GM18870 (cell line): ENCODE measurements around the gene ITPR1.

Experiments used
- ATAC-seq: cut with Tn5 transposase; IDR thresholded peaks from one replicate; pipeline ENCODE4 v1.9.1; 2021; ENCODE audit warnings: moderate library complexity; ENCODE audit not compliant: unreplicated experiment

The ITPR1 gene

GRCh38 chr3:4529876-4530588 lies 36.9 kb downstream of the ITPR1 start:
- no peak for ATAC-seq

GRCh38 chr3:4531478-4532025 lies 38.4 kb downstream of the ITPR1 start:
- no peak for ATAC-seq

GRCh38 chr3:4532535-4533112 lies 39.5 kb downstream of the ITPR1 start:
- no peak for ATAC-seq

- ATAC-seq: no peak
Observed at GRCh38 chr3:4533489-4534443, 40.6 kb downstream of the ITPR1 start.

GRCh38 chr3:4534906-4535305 lies 41.8 kb downstream of the ITPR1 start:
- no peak for ATAC-seq

- ATAC-seq: no peak
Observed at GRCh38 chr3:4536260-4536659, 43.1 kb downstream of the ITPR1 start.

- ATAC-seq: no peak
Observed at GRCh38 chr3:4540267-4540666, 47.1 kb downstream of the ITPR1 start.

GRCh38 chr3:4543110-4543509 lies 50.0 kb downstream of the ITPR1 start:
- no peak for ATAC-seq

- ATAC-seq: no peak
Observed at GRCh38 chr3:4546346-4547178, 53.4 kb downstream of the ITPR1 start.

- ATAC-seq: no peak
Observed at GRCh38 chr3:4547799-4548198, 54.7 kb downstream of the ITPR1 start.

GRCh38 chr3:4548356-4548755 lies 55.2 kb downstream of the ITPR1 start:
- ATAC-seq: no peak

- ATAC-seq: no peak
Observed at GRCh38 chr3:4548780-4549179, 55.6 kb downstream of the ITPR1 start.

GRCh38 chr3:4549896-4550295 lies 56.7 kb downstream of the ITPR1 start:
- ATAC-seq: no peak

- ATAC-seq: no peak
Observed at GRCh38 chr3:4551051-4551711, 58.0 kb downstream of the ITPR1 start.

GRCh38 chr3:4551794-4552442 lies 58.8 kb downstream of the ITPR1 start:
- ATAC-seq: no peak

- no peak for ATAC-seq
Observed at GRCh38 chr3:4552811-4553210, 59.7 kb downstream of the ITPR1 start.

- no peak for ATAC-seq
Observed at GRCh38 chr3:4561661-4562060, 68.5 kb downstream of the ITPR1 start.

GRCh38 chr3:4562595-4562994 lies 69.4 kb downstream of the ITPR1 start:
- no peak for ATAC-seq

GRCh38 chr3:4564270-4564669 lies 71.1 kb downstream of the ITPR1 start:
- no peak for ATAC-seq
